ENCODE measurements around the gene CCDC57. TPM values are rescaled to one million over a fixed set of nuclear protein-coding genes. Genes with fewer than 3 reads are reported as not detected.
"Not testable (repeated sequence)": the region's sequence is repeated elsewhere in the genome, so short reads cannot be mapped to it uniquely, and the experiment has no call there.

CCDC57 gene
- total and polyA plus RNA-seq, 9 of the 15 experiments (the other 6 are each of a cell fraction or from before 2014, with no cell fraction given) = 0.83 to 36.2 (median 13.6) TPM

GRCh38 chr17:82193520-82194220, 19.0 kb downstream of the CCDC57 start:
- no TSS peak for BruUV-seq (replicated peaks)
- no peak for TF ChIP-seq ZNF445 (CRISPR knock-in tag; IDR thresholded peaks at IDR 0.05; ENCODE audit: low read depth)
- peak; percentile 49; the same call in 1 of the 2 replicates for TF ChIP-seq SPI1 (IDR thresholded peaks at IDR 0.05; ENCODE audit: borderline replicate concordance, low read depth, low read length)
- Histone ChIP-seq H3K9me1 (ENCODE audit: control insufficient read depth, insufficient read depth, low read length) (no peaks in the 10 kb centered on the region), H3K27ac (ENCODE audit: extremely low read depth, low read depth, low read length) (no peak overlapping the region), H2AFZ (ENCODE audit: low read depth, low read length) (no peak overlapping the region), H3K4me2 (ENCODE audit: insufficient read depth, low read length) (no peak overlapping the region), H3K4me1 (replicated peaks in 1 of 2; ENCODE audit: control insufficient read depth in 2 of 2, insufficient read depth in 2 of 2, low read length in 2 of 2) (peaks cover 0 to 14% of the 10 kb centered on the region in 2 experiments; a peak in 2 of 5 replicates), H3K9ac (ENCODE audit: insufficient read depth in 1 of 2, low read depth in 2 of 2, low read length in 2 of 2) (peak overlapping the region in 1 of 2 experiments; percentile 76; a peak in 1 of 4 replicates), H3K27me3 (ENCODE audit: control insufficient read depth in 2 of 2, insufficient read depth in 2 of 2, low read length in 2 of 2) (no peaks in the 10 kb centered on the region; a peak in 1 of 5 replicates), H3K4me3 (no peak overlapping the region), H3K36me3 (ENCODE audit: control insufficient read depth, insufficient read depth, low read length) (peaks cover 71% of the 10 kb centered on the region; the same call in 2 of the 3 replicates), H4K20me1 (replicated peaks; ENCODE audit: control insufficient read depth, insufficient read depth, low read length) (no peaks in the 10 kb centered on the region), H3K79me2 (ENCODE audit: control insufficient read depth, insufficient read depth, low read length) (no peaks in the 10 kb centered on the region), H3K9me3 (replicated peaks; ENCODE audit: control insufficient read depth, insufficient read depth, low read depth, low read length) (no peaks in the 10 kb centered on the region)
- 91% methylated on average over 16 of the region's 16 CpGs for WGBS (ENCODE audit: insufficient coverage, low coverage, missing lambda C conversion rate)
- ATAC-seq (no peak), DNase-seq (ENCODE audit: extremely low read depth in 1 of 4, low spot score in 3 of 4) (peak in 1 of 4 experiments; percentile 7), FAIRE-seq (peak; percentile 99)
- intact Hi-C loops (cut with micrococcal nuclease) (no loop called here), in situ Hi-C loops (cut with MboI) (no loop called here)
- ChIA-PET POLR2A (interaction anchor here (0.6 kb wide), 1 partner anchor 1454 kb away, joined by 3 read pairs; no protein-coding TSS in a partner anchor), CTCF (ENCODE audit: low intra/inter-chr PET ratio) (no interaction called here)

GRCh38 chr17:82193050-82193449, 19.6 kb downstream of the CCDC57 start:
- H3K79me2 ChIP-seq (ENCODE audit: control insufficient read depth, insufficient read depth, low read length); CTCF ChIA-PET (ENCODE audit: low intra/inter-chr PET ratio); intact Hi-C loops (cut with micrococcal nuclease); H3K4me3 ChIP-seq; H3K9me3 ChIP-seq (replicated peaks; ENCODE audit: control insufficient read depth, insufficient read depth, low read depth, low read length); H3K27me3 ChIP-seq (ENCODE audit: control insufficient read depth in 2 of 2, insufficient read depth in 2 of 2, low read length in 2 of 2); H3K27ac ChIP-seq (ENCODE audit: extremely low read depth, low read depth, low read length); DNase-seq (ENCODE audit: extremely low read depth in 1 of 4, low spot score in 3 of 4); ATAC-seq; FAIRE-seq; BruUV-seq (replicated peaks); H3K9ac ChIP-seq (ENCODE audit: insufficient read depth in 1 of 2, low read depth in 2 of 2, low read length in 2 of 2); in situ Hi-C loops (cut with MboI); POLR2A ChIA-PET; H3K9me1 ChIP-seq (ENCODE audit: control insufficient read depth, insufficient read depth, low read length); H4K20me1 ChIP-seq (replicated peaks; ENCODE audit: control insufficient read depth, insufficient read depth, low read length); H2AFZ ChIP-seq (ENCODE audit: low read depth, low read length); H3K4me2 ChIP-seq (ENCODE audit: insufficient read depth, low read length): not testable (repeated sequence)
- 77% methylated on average over 6 of the region's 6 CpGs for WGBS (ENCODE audit: insufficient coverage, low coverage, missing lambda C conversion rate)
- Histone ChIP-seq H3K4me1 (replicated peaks in 1 of 2; ENCODE audit: control insufficient read depth in 2 of 2, insufficient read depth in 2 of 2, low read length in 2 of 2) (peaks cover 0 to 18% of the 10 kb centered on the region in 2 experiments; a peak in 2 of 5 replicates), H3K36me3 (ENCODE audit: control insufficient read depth, insufficient read depth, low read length) (peaks cover 71% of the 10 kb centered on the region; the same call in 2 of the 3 replicates)
